ENCODE results near the gene MDFIC.
A peak's percentile ranks its signal among the peaks of the same experiment; 100 is the strongest.

Gene MDFIC

GRCh38 chr7:114966156-114966555 is 44.3 kb downstream of the MDFIC start:
- TF ChIP-seq PAX5 (IDR thresholded peaks at IDR 0.05; ENCODE audit: insufficient read depth, low read length, severe bottlenecking) (no peak), POLR2AphosphoS5 (IDR thresholded peaks at IDR 0.05; ENCODE audit: low read depth, low read length) (no peak), POLR2A (IDR thresholded peaks at IDR 0.05; ENCODE audit: low read depth, low read length) (no peak), TAF1 (IDR thresholded peaks at IDR 0.05; ENCODE audit: low read depth, low read length) (no peak), SPI1 (IDR thresholded peaks at IDR 0.05; ENCODE audit: low read depth, low read length) (no peak), POU2F2 (IDR thresholded peaks at IDR 0.05; ENCODE audit: low read depth, low read length) (no peak)
- DNase-seq (ENCODE audit: insufficient read length, low spot score), result no peak
- FAIRE-seq, result no peak

- DNase-seq (ENCODE audit: insufficient read length, low spot score), result no peak
- peak; percentile 43 for FAIRE-seq
- TF ChIP-seq POLR2AphosphoS5 (IDR thresholded peaks at IDR 0.05; ENCODE audit: low read depth, low read length) (no peak), PAX5 (IDR thresholded peaks at IDR 0.05; ENCODE audit: insufficient read depth, low read length, severe bottlenecking) (no peak), POLR2A (IDR thresholded peaks at IDR 0.05; ENCODE audit: low read depth, low read length) (no peak), TAF1 (IDR thresholded peaks at IDR 0.05; ENCODE audit: low read depth, low read length) (no peak), POU2F2 (IDR thresholded peaks at IDR 0.05; ENCODE audit: low read depth, low read length) (no peak)
Measured at GRCh38 chr7:114969096-114969495, 47.2 kb downstream of the MDFIC start.

- no peak for DNase-seq (ENCODE audit: insufficient read length, low spot score)
- TF ChIP-seq TAF1 (IDR thresholded peaks at IDR 0.05; ENCODE audit: low read depth, low read length) (no peak), SPI1 (IDR thresholded peaks at IDR 0.05; ENCODE audit: low read depth, low read length) (no peak), POLR2AphosphoS5 (IDR thresholded peaks at IDR 0.05; ENCODE audit: low read depth, low read length) (no peak), POLR2A (IDR thresholded peaks at IDR 0.05; ENCODE audit: low read depth, low read length) (no peak), PAX5 (IDR thresholded peaks at IDR 0.05; ENCODE audit: insufficient read depth, low read length, severe bottlenecking) (no peak), POU2F2 (IDR thresholded peaks at IDR 0.05; ENCODE audit: low read depth, low read length) (no peak)
- FAIRE-seq, result no peak
Measured at GRCh38 chr7:114970308-114970707, 48.4 kb downstream of the MDFIC start.

- DNase-seq (ENCODE audit: insufficient read length, low spot score), result no peak
- FAIRE-seq, result no peak
- no peak for TF ChIP-seq TAF1 (IDR thresholded peaks at IDR 0.05; ENCODE audit: low read depth, low read length)
- TF ChIP-seq SPI1 (IDR thresholded peaks at IDR 0.05; ENCODE audit: low read depth, low read length), result no peak
- TF ChIP-seq POU2F2 (IDR thresholded peaks at IDR 0.05; ENCODE audit: low read depth, low read length), result no peak
Measured at GRCh38 chr7:114970732-114971131, 48.8 kb downstream of the MDFIC start.

- DNase-seq (ENCODE audit: insufficient read length, low spot score), result no peak
- no peak for TF ChIP-seq POLR2AphosphoS5 (IDR thresholded peaks at IDR 0.05; ENCODE audit: low read depth, low read length)
- no peak for TF ChIP-seq PAX5 (IDR thresholded peaks at IDR 0.05; ENCODE audit: insufficient read depth, low read length, severe bottlenecking)
- TF ChIP-seq SPI1 (IDR thresholded peaks at IDR 0.05; ENCODE audit: low read depth, low read length), result no peak
- no peak for TF ChIP-seq POU2F2 (IDR thresholded peaks at IDR 0.05; ENCODE audit: low read depth, low read length)
- TF ChIP-seq POLR2A (IDR thresholded peaks at IDR 0.05; ENCODE audit: low read depth, low read length), result no peak
- no peak for FAIRE-seq
Measured at GRCh38 chr7:114972567-114972966, 50.7 kb downstream of the MDFIC start.

GRCh38 chr7:114973147-114973546 is 51.3 kb downstream of the MDFIC start:
- DNase-seq (ENCODE audit: insufficient read length, low spot score) (no peak), FAIRE-seq (no peak)
- TF ChIP-seq POU2F2 (IDR thresholded peaks at IDR 0.05; ENCODE audit: low read depth, low read length), result no peak
- TF ChIP-seq POLR2A (IDR thresholded peaks at IDR 0.05; ENCODE audit: low read depth, low read length), result no peak
- no peak for TF ChIP-seq PAX5 (IDR thresholded peaks at IDR 0.05; ENCODE audit: insufficient read depth, low read length, severe bottlenecking)
- no peak for TF ChIP-seq SPI1 (IDR thresholded peaks at IDR 0.05; ENCODE audit: low read depth, low read length)
- TF ChIP-seq POLR2AphosphoS5 (IDR thresholded peaks at IDR 0.05; ENCODE audit: low read depth, low read length), result no peak
- no peak for TF ChIP-seq TAF1 (IDR thresholded peaks at IDR 0.05; ENCODE audit: low read depth, low read length)

GRCh38 chr7:114975401-114975800 is 53.5 kb downstream of the MDFIC start:
- FAIRE-seq (no peak), DNase-seq (ENCODE audit: insufficient read length, low spot score) (no peak)
- TF ChIP-seq POU2F2 (IDR thresholded peaks at IDR 0.05; ENCODE audit: low read depth, low read length), result no peak
- TF ChIP-seq SPI1 (IDR thresholded peaks at IDR 0.05; ENCODE audit: low read depth, low read length), result no peak
- TF ChIP-seq POLR2AphosphoS5 (IDR thresholded peaks at IDR 0.05; ENCODE audit: low read depth, low read length), result no peak
- TF ChIP-seq POLR2A (IDR thresholded peaks at IDR 0.05; ENCODE audit: low read depth, low read length), result no peak
- no peak for TF ChIP-seq PAX5 (IDR thresholded peaks at IDR 0.05; ENCODE audit: insufficient read depth, low read length, severe bottlenecking)
- TF ChIP-seq TAF1 (IDR thresholded peaks at IDR 0.05; ENCODE audit: low read depth, low read length), result no peak

- TF ChIP-seq POLR2A (IDR thresholded peaks at IDR 0.05; ENCODE audit: low read depth, low read length), result no peak
- no peak for TF ChIP-seq TAF1 (IDR thresholded peaks at IDR 0.05; ENCODE audit: low read depth, low read length)
- no peak for TF ChIP-seq POLR2AphosphoS5 (IDR thresholded peaks at IDR 0.05; ENCODE audit: low read depth, low read length)
- no peak for TF ChIP-seq PAX5 (IDR thresholded peaks at IDR 0.05; ENCODE audit: insufficient read depth, low read length, severe bottlenecking)
- no peak for TF ChIP-seq SPI1 (IDR thresholded peaks at IDR 0.05; ENCODE audit: low read depth, low read length)
- TF ChIP-seq POU2F2 (IDR thresholded peaks at IDR 0.05; ENCODE audit: low read depth, low read length), result no peak
- no peak for DNase-seq (ENCODE audit: insufficient read length, low spot score)
- no peak for FAIRE-seq
Measured at GRCh38 chr7:114976666-114977065, 54.8 kb downstream of the MDFIC start.

GRCh38 chr7:114977277-114977676 is 55.4 kb downstream of the MDFIC start:
- DNase-seq (ENCODE audit: insufficient read length, low spot score) (no peak), FAIRE-seq (peak; percentile 58)

GRCh38 chr7:114979388-114979787 is 57.5 kb downstream of the MDFIC start:
- FAIRE-seq (peak; percentile 65), DNase-seq (ENCODE audit: insufficient read length, low spot score) (no peak)
- TF ChIP-seq POLR2A (IDR thresholded peaks at IDR 0.05; ENCODE audit: low read depth, low read length) (no peak), PAX5 (IDR thresholded peaks at IDR 0.05; ENCODE audit: insufficient read depth, low read length, severe bottlenecking) (no peak), SPI1 (IDR thresholded peaks at IDR 0.05; ENCODE audit: low read depth, low read length) (no peak), TAF1 (IDR thresholded peaks at IDR 0.05; ENCODE audit: low read depth, low read length) (no peak), POLR2AphosphoS5 (IDR thresholded peaks at IDR 0.05; ENCODE audit: low read depth, low read length) (no peak), POU2F2 (IDR thresholded peaks at IDR 0.05; ENCODE audit: low read depth, low read length) (no peak)

More at GRCh38 chr7:114977277-114977676, 55.4 kb downstream of the MDFIC start:
- TF ChIP-seq POLR2A (IDR thresholded peaks at IDR 0.05; ENCODE audit: low read depth, low read length) (no peak), POLR2AphosphoS5 (IDR thresholded peaks at IDR 0.05; ENCODE audit: low read depth, low read length) (no peak), POU2F2 (IDR thresholded peaks at IDR 0.05; ENCODE audit: low read depth, low read length) (no peak)
